Measurements from ENCODE around the gene NRG2. TPM values are rescaled to one million over a fixed set of nuclear protein-coding genes. Genes with fewer than 3 reads are reported as not detected.

NRG2 gene
- total RNA-seq, 4 donors from 2014 or later, result 1.1 to 2.9 (median 1.8) TPM

GRCh38 chr5:139825690-139826089 is 217.4 kb downstream of the NRG2 start:
- intact Hi-C loops (cut with DNase I), result no loop called here
- H3K27me3 ChIP-seq, result no peaks in the 10 kb centered on the region
- DNase-seq, result no peak
- H3K27ac ChIP-seq, result no peak overlapping the region
- no peaks in the 10 kb centered on the region for H3K4me1 ChIP-seq
- WGBS, 2 donors, result 81 to 84% methylated on average over 7 of the region's 7 CpGs
- no peak overlapping the region for H3K4me3 ChIP-seq (replicated peaks in 1 of 3)
- no peaks in the 10 kb centered on the region for H3K36me3 ChIP-seq
- TF ChIP-seq POLR2A (IDR thresholded peaks at IDR 0.05) (no peak), CTCF (IDR thresholded peaks at IDR 0.05) (no peak)
- no peaks in the 10 kb centered on the region for H3K9me3 ChIP-seq

- no peaks in the 10 kb centered on the region for H3K36me3 ChIP-seq
- TF ChIP-seq CTCF (IDR thresholded peaks at IDR 0.05) (no peak), POLR2A (IDR thresholded peaks at IDR 0.05) (no peak)
- no peaks in the 10 kb centered on the region for H3K9me3 ChIP-seq
- no peak for DNase-seq
- no peak overlapping the region for H3K27ac ChIP-seq
- no peaks in the 10 kb centered on the region for H3K4me1 ChIP-seq
- no peak overlapping the region for H3K4me3 ChIP-seq (replicated peaks in 1 of 3)
- H3K27me3 ChIP-seq, result no peaks in the 10 kb centered on the region
- 87 to 92% methylated on average over 4 to 7 of the region's 7 CpGs for WGBS, 2 donors
- intact Hi-C loops (cut with DNase I), result no loop called here
Observed at GRCh38 chr5:139823757-139824355, 219.2 kb downstream of the NRG2 start.

GRCh38 chr5:139822553-139823425 is 220.3 kb downstream of the NRG2 start:
- Histone ChIP-seq H3K4me3 (replicated peaks in 1 of 3) (no peak overlapping the region), H3K36me3 (no peaks in the 10 kb centered on the region), H3K9me3 (no peaks in the 10 kb centered on the region), H3K27me3 (no peaks in the 10 kb centered on the region), H3K27ac (no peak overlapping the region), H3K4me1 (no peaks in the 10 kb centered on the region)
- DNase-seq, result no peak
- TF ChIP-seq CTCF (IDR thresholded peaks at IDR 0.05) (no peak), POLR2A (IDR thresholded peaks at IDR 0.05) (no peak)
- intact Hi-C loops (cut with DNase I), result no loop called here
- 83 to 90% methylated on average over 21 to 25 of the region's 25 CpGs for WGBS, 2 donors

GRCh38 chr5:139821806-139822552 is 221.1 kb downstream of the NRG2 start:
- intact Hi-C loops (cut with DNase I), result no loop called here
- no peaks in the 10 kb centered on the region for H3K4me1 ChIP-seq
- DNase-seq, result no peak
- H3K9me3 ChIP-seq, result no peaks in the 10 kb centered on the region
- no peaks in the 10 kb centered on the region for H3K36me3 ChIP-seq
- H3K27ac ChIP-seq, result no peak overlapping the region
- 94% methylated on average over 10 to 11 of the region's 11 CpGs for WGBS, 2 donors
- no peak for TF ChIP-seq POLR2A (IDR thresholded peaks at IDR 0.05)
- TF ChIP-seq CTCF (IDR thresholded peaks at IDR 0.05), result no peak
- no peaks in the 10 kb centered on the region for H3K27me3 ChIP-seq
- H3K4me3 ChIP-seq (replicated peaks in 1 of 3), result no peak overlapping the region

All from thyroid gland (tissue), 4 donors.